Coronary artery (tissue), 2 donors: ENCODE measurements around the gene BTBD17.

Experiments used
- DNase-seq: peaks from one replicate; pipeline ENCODE4 v3.0.0-alpha.2; 2017; ENCODE audit warnings: low spot score
- H3K27ac ChIP-seq, 2 donors: fragments of 200-600 bp; sonication (generic); one replicate each; pipeline ENCODE4 v1.5.1; 2016 to 2019
- H3K4me3 ChIP-seq: fragments of 200-600 bp; sonication (generic); 2 replicates; pipeline ENCODE4 v1.5.1; 2016; ENCODE audit warnings: mild to moderate bottlenecking, moderate library complexity
- TF ChIP-seq, protein P1 (sequence below): fragments of 200-600 bp; sonication (generic); IDR thresholded peaks from one replicate; pipeline ENCODE4 v1.5.1; 2019; ENCODE audit warnings: antibody characterized with exemption

Gene BTBD17

DNA sequence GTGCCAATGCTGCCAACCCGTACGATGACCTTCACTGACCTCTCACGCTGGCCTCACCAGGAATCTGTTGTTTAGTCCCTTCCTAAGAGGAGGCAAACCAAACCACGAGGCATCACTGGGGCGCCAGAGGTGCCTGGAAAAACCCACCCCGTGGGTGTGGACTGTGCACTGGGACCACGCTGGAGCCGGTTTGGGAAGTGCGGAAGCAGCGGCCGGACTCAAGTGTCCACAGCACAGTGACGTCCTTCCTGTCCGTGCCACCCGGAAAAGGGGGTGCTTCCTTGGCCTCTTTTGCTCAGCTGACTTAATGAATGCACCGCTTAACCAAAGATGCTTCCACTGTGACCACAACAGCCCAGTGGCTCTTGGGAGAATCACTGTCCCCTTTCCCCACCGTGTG is 44.6 kb downstream of the BTBD17 start:
- TF ChIP-seq, protein P1, sequence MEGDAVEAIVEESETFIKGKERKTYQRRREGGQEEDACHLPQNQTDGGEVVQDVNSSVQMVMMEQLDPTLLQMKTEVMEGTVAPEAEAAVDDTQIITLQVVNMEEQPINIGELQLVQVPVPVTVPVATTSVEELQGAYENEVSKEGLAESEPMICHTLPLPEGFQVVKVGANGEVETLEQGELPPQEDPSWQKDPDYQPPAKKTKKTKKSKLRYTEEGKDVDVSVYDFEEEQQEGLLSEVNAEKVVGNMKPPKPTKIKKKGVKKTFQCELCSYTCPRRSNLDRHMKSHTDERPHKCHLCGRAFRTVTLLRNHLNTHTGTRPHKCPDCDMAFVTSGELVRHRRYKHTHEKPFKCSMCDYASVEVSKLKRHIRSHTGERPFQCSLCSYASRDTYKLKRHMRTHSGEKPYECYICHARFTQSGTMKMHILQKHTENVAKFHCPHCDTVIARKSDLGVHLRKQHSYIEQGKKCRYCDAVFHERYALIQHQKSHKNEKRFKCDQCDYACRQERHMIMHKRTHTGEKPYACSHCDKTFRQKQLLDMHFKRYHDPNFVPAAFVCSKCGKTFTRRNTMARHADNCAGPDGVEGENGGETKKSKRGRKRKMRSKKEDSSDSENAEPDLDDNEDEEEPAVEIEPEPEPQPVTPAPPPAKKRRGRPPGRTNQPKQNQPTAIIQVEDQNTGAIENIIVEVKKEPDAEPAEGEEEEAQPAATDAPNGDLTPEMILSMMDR: no peak
- Histone ChIP-seq H3K27ac (peak overlapping the region in 1 of 2 donors; percentile 9), H3K4me3 (no peak overlapping the region)
- no peak for DNase-seq

DNA sequence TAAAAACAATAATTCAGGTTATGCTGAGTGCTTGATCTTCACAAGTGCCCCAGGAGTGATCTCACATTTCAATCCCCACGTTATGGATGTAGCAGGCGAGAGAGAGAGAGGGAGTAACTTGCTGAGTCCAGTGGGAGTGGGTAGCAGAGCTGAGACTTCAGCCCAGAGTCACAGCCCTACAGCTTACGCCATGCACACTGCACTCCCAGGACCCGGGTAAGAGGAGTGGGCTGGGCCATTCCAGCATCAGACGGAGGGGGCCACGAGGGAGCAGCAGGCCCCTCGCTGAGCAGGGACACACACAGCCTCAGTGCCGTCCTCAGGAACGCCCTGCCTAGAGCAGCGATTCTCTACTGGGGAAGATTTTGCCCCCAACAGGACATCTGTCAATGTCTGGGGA is 45.4 kb downstream of the BTBD17 start:
- no peak for DNase-seq
- Histone ChIP-seq H3K27ac (no peak overlapping the region), H3K4me3 (no peak overlapping the region)
- TF ChIP-seq, protein P1: no peak

- H3K4me3 ChIP-seq: no peak overlapping the region
- H3K27ac ChIP-seq: no peak overlapping the region
- TF ChIP-seq, protein P1: no peak
- no peak for DNase-seq
Measured at GRCh38 chr17:74314877-74315276, 46.8 kb downstream of the BTBD17 start.

DNA sequence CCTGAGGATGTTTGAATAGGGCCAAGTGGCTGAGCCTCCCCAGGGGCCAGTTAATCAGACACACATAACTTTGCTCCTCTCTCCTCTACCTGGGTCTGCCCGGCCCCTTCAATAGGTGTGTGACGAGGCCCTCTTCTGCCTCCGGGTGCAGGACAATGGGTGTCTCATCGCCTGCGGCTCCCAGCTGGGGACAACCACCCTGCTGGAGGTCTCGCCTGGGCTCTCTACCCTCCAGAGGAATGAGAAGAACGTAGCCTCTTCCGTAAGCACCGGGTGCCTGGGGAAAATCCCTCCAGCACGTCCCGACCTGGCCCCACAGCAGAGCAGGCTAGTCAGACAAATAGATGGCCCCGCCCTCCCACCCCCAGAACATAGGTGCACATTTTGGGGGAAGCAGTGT is 51.8 kb downstream of the BTBD17 start:
- Histone ChIP-seq H3K27ac (no peak overlapping the region), H3K4me3 (no peak overlapping the region)
- TF ChIP-seq, protein P1: no peak
- no peak for DNase-seq

GRCh38 chr17:74307984-74308773 is 53.5 kb downstream of the BTBD17 start:
- Histone ChIP-seq H3K27ac (no peak overlapping the region), H3K4me3 (no peak overlapping the region)
- no peak for DNase-seq
- TF ChIP-seq, protein P1: no peak
